Glutamatergic neuron (in vitro differentiated cells): ENCODE measurements around the gene GCG. TPM values are rescaled to one million over a fixed set of nuclear protein-coding genes. Genes with fewer than 3 reads are reported as not detected.

Source experiments
- DNase-seq: peaks from one replicate; pipeline ENCODE4 v3.0.0; 2022
- H3K27ac Mint-ChIP-seq: one replicate; pipeline ENCODE4 v1.8.0; 2020; ENCODE audit warnings: mild to moderate bottlenecking, mixed read lengths, inconsistent platforms; ENCODE audit not compliant: unreplicated experiment
- H3K27me3 Mint-ChIP-seq: one replicate; pipeline ENCODE4 v1.8.0; 2020; ENCODE audit warnings: mild to moderate bottlenecking, moderate library complexity, mixed read lengths, inconsistent platforms; ENCODE audit not compliant: unreplicated experiment
- H3K36me3 Mint-ChIP-seq: one replicate; pipeline ENCODE4 v1.8.0; 2020; ENCODE audit warnings: mild to moderate bottlenecking, mixed read lengths, inconsistent platforms; ENCODE audit not compliant: unreplicated experiment
- H3K4me1 Mint-ChIP-seq: one replicate; pipeline ENCODE4 v1.8.0; 2020; ENCODE audit warnings: mild to moderate bottlenecking, low read depth, mixed read lengths, inconsistent platforms; ENCODE audit not compliant: unreplicated experiment
- H3K4me3 Mint-ChIP-seq: one replicate; pipeline ENCODE4 v1.8.0; 2020; ENCODE audit warnings: mild to moderate bottlenecking, mixed read lengths, inconsistent platforms; ENCODE audit not compliant: unreplicated experiment
- H3K9me3 Mint-ChIP-seq: one replicate; pipeline ENCODE4 v1.8.0; 2020; ENCODE audit warnings: mild to moderate bottlenecking, moderate library complexity, mixed read lengths, inconsistent platforms; ENCODE audit not compliant: unreplicated experiment
- total RNA-seq: library from RNA; stranded (reverse); fragmentation: NEBNext Ultra II Directional; extraction: Animal tissue kit (Norgen Biotek cat#: 25700); gene quantifications from one replicate; pipeline ENCODE4 v1.2.1, GENCODE V29; 2021; ENCODE audit not compliant: unreplicated experiment
- TF ChIP-seq, protein P1 (sequence below): fragments of 200-600 bp; sonication (generic); IDR thresholded peaks from one replicate; pipeline ENCODE4 v1.5.0; 2021; ENCODE audit not compliant: partially characterized antibody, unreplicated experiment

GCG gene
- total RNA-seq, 1 donor from 2014 or later: not detected

DNA sequence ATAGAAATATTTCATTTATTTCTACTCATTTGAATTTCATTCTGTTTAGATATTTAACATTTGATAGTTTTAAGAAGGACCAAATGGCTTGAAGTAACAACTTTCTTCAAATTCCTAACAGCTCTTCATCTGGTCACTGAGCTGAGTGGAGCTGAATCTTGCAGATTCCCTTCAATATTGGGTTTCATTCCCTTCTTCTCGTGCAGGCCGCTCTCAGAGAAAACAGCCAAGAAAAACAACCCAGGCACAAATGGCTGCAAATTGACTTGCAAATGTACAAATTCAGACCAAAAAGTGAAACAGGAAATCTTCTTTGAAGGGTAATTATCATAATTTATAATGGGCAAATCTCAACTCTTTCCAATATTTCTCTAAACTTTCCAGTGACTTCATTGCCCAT, 30.3 kb upstream of the GCG start:
- no peak for DNase-seq
- Mint-ChIP-seq H3K4me1 (no peaks in the 10 kb centered on the region), H3K4me3 (no peak overlapping the region), H3K9me3 (peaks cover 2% of the 10 kb centered on the region), H3K27ac (no peak overlapping the region), H3K27me3 (no peaks in the 10 kb centered on the region), H3K36me3 (no peaks in the 10 kb centered on the region)
- TF ChIP-seq, protein P1, sequence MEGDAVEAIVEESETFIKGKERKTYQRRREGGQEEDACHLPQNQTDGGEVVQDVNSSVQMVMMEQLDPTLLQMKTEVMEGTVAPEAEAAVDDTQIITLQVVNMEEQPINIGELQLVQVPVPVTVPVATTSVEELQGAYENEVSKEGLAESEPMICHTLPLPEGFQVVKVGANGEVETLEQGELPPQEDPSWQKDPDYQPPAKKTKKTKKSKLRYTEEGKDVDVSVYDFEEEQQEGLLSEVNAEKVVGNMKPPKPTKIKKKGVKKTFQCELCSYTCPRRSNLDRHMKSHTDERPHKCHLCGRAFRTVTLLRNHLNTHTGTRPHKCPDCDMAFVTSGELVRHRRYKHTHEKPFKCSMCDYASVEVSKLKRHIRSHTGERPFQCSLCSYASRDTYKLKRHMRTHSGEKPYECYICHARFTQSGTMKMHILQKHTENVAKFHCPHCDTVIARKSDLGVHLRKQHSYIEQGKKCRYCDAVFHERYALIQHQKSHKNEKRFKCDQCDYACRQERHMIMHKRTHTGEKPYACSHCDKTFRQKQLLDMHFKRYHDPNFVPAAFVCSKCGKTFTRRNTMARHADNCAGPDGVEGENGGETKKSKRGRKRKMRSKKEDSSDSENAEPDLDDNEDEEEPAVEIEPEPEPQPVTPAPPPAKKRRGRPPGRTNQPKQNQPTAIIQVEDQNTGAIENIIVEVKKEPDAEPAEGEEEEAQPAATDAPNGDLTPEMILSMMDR: no peak

DNA sequence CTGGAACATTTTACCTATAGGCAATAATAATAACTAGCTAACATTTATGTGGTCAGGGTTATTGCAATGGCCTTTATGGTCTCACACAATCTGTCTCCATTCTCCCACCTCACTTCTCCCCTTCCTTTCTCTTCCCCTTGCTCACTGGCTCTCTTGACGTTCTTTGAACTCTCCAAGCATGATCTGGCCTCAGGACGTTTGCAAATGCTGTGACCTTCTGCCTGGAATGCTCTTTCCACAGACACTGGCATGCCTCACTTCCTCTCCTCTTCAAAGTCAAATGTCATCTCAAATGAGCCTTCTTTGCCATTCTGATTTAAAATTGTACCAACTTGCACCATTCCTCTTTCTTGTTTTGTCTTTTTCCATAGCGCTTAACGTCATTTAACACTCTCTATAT, 25.3 kb upstream of the GCG start:
- no peaks in the 10 kb centered on the region for H3K36me3 Mint-ChIP-seq
- H3K9me3 Mint-ChIP-seq: peaks cover 2% of the 10 kb centered on the region
- DNase-seq: no peak
- H3K27ac Mint-ChIP-seq: no peak overlapping the region
- no peaks in the 10 kb centered on the region for H3K27me3 Mint-ChIP-seq
- no peak overlapping the region for H3K4me3 Mint-ChIP-seq
- peaks cover 2% of the 10 kb centered on the region for H3K4me1 Mint-ChIP-seq
- TF ChIP-seq, protein P1: no peak

DNA sequence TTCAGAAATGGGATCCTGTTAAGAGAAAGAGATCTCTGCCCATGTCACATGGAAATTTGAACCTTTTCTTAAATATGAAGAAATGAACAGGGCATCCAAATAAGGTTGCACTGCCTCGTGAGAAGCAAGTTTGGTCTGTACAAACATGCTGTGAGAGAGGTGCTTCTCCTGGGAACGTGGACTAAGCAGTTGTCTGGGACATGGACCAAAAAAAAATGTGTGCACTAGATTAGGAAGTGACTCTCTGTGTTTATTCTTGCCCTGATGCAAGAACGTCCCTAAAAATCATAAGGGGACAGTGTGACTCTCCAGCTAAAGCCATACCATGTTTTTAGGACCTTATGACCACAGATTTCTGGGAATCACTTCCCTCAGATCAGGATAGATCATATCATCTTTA, 23.7 kb upstream of the GCG start:
- Mint-ChIP-seq H3K4me1 (peaks cover 2% of the 10 kb centered on the region), H3K27me3 (no peaks in the 10 kb centered on the region), H3K27ac (no peak overlapping the region), H3K4me3 (no peak overlapping the region), H3K36me3 (no peaks in the 10 kb centered on the region), H3K9me3 (no peaks in the 10 kb centered on the region)
- TF ChIP-seq, protein P1: no peak
- no peak for DNase-seq

DNA sequence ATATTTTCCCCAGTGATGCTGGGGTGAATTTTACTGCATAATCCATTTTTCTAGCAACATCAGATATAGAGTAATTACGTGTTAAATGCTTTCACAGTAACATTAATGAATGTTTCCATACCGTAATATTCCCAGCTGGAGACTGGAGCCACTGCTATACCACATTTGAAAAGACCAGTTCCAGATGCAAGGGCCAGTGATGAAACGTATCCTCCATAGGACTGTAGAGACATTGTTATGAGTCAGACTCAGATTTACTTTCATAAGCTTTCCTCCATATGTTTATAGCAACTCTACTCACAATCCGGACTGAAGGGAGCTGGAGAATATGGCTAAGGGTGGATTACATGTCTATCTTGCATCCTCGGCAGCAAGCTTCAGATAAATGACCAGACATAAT, 22.7 kb upstream of the GCG start:
- H3K4me1 Mint-ChIP-seq: peaks cover 2% of the 10 kb centered on the region
- DNase-seq: no peak
- H3K4me3 Mint-ChIP-seq: no peak overlapping the region
- H3K27me3 Mint-ChIP-seq: no peaks in the 10 kb centered on the region
- H3K27ac Mint-ChIP-seq: no peak overlapping the region
- no peaks in the 10 kb centered on the region for H3K9me3 Mint-ChIP-seq
- H3K36me3 Mint-ChIP-seq: no peaks in the 10 kb centered on the region
- TF ChIP-seq, protein P1: no peak

DNA sequence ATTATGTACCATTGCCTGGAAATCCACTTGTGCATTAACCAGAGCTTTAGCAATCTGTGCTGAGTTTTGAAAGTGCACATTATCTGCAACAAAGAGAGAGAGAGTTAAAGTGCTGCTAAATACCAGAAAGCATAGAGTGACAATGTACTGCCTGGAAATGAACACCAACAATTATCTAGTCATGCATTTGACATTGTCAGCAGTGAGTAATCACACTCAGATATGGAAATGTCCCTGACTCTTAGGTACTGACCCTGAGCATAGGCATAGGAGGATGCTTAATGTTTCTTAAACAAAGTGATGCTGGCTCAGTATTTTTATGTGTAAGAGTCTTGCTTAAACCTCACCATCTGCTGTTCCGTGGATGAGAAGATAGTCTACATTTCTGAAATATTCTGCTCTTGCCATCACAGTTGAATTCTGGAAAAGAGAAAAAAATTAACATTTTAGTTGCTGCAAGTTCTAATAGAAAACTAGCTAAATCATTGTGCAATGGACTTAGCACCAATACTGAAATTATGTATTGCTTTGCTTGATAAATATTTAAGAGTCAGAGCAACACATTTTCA, 20.8 kb upstream of the GCG start:
- Mint-ChIP-seq H3K4me1 (peaks cover 2% of the 10 kb centered on the region), H3K27me3 (no peaks in the 10 kb centered on the region), H3K4me3 (no peak overlapping the region), H3K27ac (no peak overlapping the region), H3K36me3 (no peaks in the 10 kb centered on the region), H3K9me3 (no peaks in the 10 kb centered on the region)
- TF ChIP-seq, protein P1: no peak
- DNase-seq: no peak
